Measurements from ENCODE around the gene THADA.

THADA gene

GRCh38 chr2:43379494-43379893 lies 216.3 kb downstream of the THADA start:
- H3K9me3 ChIP-seq (ENCODE audit: control insufficient read depth, low read length) = no peaks in the 10 kb centered on the region
- 97 to 100% methylated on average over 1 of the region's 1 CpG for WGBS, 2 experiments
- H3K4me1 ChIP-seq (ENCODE audit: control insufficient read depth, insufficient read depth, low read length) = no peaks in the 10 kb centered on the region
- H3K36me3 ChIP-seq (ENCODE audit: control insufficient read depth, insufficient read depth, low read length) = no peaks in the 10 kb centered on the region
- no peak overlapping the region for H3K27ac ChIP-seq (ENCODE audit: insufficient read depth, low read depth, low read length, poor library complexity, severe bottlenecking)
- H3K27me3 ChIP-seq (ENCODE audit: control insufficient read depth, insufficient read depth, low read length, poor library complexity, severe bottlenecking) = no peaks in the 10 kb centered on the region
- H3K4me3 ChIP-seq (ENCODE audit: insufficient read depth, low read depth, low read length) = no peak overlapping the region

- Histone ChIP-seq H3K4me3 (ENCODE audit: insufficient read depth, low read depth, low read length) (no peak overlapping the region), H3K27me3 (ENCODE audit: control insufficient read depth, insufficient read depth, low read length, poor library complexity, severe bottlenecking) (no peaks in the 10 kb centered on the region), H3K9me3 (ENCODE audit: control insufficient read depth, low read length) (no peaks in the 10 kb centered on the region), H3K36me3 (ENCODE audit: control insufficient read depth, insufficient read depth, low read length) (no peaks in the 10 kb centered on the region), H3K27ac (ENCODE audit: insufficient read depth, low read depth, low read length, poor library complexity, severe bottlenecking) (no peak overlapping the region), H3K4me1 (ENCODE audit: control insufficient read depth, insufficient read depth, low read length) (no peaks in the 10 kb centered on the region)
- 96 to 100% methylated on average over 3 of the region's 3 CpGs for WGBS, 2 experiments
Observed at GRCh38 chr2:43377327-43377726, 218.5 kb downstream of the THADA start.

DNA sequence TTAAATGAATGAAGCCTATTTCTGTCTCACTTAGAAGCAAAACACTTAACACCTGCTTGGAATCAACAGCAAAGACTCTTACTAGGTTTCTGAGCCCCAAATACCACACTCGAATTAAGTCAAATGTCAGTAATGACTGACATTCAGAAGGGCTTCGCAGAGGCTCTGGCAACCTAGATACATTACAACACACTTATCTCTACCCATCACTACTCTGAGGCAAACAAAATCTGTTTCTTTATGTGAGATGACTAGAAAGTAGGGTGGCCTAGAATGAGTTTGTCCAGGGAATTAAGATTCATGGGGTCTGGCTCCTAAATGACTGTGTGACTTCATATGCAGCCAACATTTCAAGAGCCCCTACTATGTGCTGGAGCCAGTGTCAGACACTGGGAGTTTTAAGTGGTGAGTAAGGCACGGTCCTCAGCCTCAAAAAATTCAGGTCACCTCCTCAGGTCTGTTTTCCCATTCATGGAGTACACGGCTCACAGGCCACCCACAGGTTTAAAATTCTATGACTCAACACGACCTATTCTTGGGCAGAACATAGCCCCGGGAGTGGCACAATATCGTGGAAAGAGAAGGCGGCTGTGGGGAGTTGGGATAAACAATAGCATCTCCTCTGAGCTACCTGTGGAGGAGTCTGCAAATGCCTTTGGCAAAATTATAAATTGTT lies 219.2 kb downstream of the THADA start:
- 79 to 84% methylated on average over 8 of the region's 8 CpGs for WGBS, 2 experiments
- H3K36me3 ChIP-seq (ENCODE audit: control insufficient read depth, insufficient read depth, low read length) = no peaks in the 10 kb centered on the region
- no peaks in the 10 kb centered on the region for H3K4me1 ChIP-seq (ENCODE audit: control insufficient read depth, insufficient read depth, low read length)
- no peak overlapping the region for H3K4me3 ChIP-seq (ENCODE audit: insufficient read depth, low read depth, low read length)
- H3K9me3 ChIP-seq (ENCODE audit: control insufficient read depth, low read length) = no peaks in the 10 kb centered on the region
- H3K27ac ChIP-seq (ENCODE audit: insufficient read depth, low read depth, low read length, poor library complexity, severe bottlenecking) = no peak overlapping the region
- no peaks in the 10 kb centered on the region for H3K27me3 ChIP-seq (ENCODE audit: control insufficient read depth, insufficient read depth, low read length, poor library complexity, severe bottlenecking)

DNA sequence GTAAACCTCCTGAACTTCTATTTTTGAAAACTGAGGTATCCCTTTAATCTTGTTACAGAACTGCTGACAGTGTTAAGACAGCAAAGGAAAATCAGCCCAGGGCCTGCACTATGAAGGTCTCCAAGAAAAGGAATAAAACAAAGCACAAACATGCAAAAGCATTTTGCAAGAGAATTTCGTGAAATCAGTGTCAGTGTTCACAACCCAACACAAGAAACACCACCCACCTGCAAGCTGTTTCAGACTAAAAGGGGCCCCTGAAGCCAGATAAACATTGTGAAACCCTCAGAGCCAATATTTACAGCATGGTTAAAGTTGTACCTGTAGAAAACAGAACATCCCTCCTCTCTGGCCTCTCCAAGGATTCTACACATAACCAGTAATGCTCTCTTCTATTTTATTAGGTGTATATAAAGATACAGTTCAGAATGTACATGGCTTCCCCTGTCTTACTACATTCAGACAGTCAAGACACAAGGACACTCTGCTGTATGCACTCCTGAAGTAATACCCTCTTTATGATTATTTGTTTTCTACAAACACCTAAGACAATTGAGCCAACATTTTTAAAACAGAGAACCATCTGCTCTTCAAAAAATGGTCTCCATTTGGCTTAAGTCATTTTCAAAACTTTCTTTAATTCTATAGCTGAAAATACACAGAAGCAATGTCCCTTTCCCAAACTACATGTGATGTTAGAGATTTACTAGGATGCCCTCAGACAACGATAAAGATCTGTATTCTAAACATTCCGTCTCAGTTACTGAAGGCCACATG lies 219.9 kb downstream of the THADA start:
- Histone ChIP-seq H3K36me3 (ENCODE audit: control insufficient read depth, insufficient read depth, low read length) (no peaks in the 10 kb centered on the region), H3K27me3 (ENCODE audit: control insufficient read depth, insufficient read depth, low read length, poor library complexity, severe bottlenecking) (no peaks in the 10 kb centered on the region), H3K27ac (ENCODE audit: insufficient read depth, low read depth, low read length, poor library complexity, severe bottlenecking) (no peak overlapping the region), H3K9me3 (ENCODE audit: control insufficient read depth, low read length) (no peaks in the 10 kb centered on the region), H3K4me3 (ENCODE audit: insufficient read depth, low read depth, low read length) (no peak overlapping the region), H3K4me1 (ENCODE audit: control insufficient read depth, insufficient read depth, low read length) (no peaks in the 10 kb centered on the region)
- WGBS, 2 experiments = 95 to 96% methylated on average over 3 of the region's 3 CpGs

GRCh38 chr2:43372416-43373081 lies 223.3 kb downstream of the THADA start:
- no peak overlapping the region for H3K4me3 ChIP-seq (ENCODE audit: insufficient read depth, low read depth, low read length)
- 94 to 99% methylated on average over 8 of the region's 8 CpGs for WGBS, 2 experiments
- H3K9me3 ChIP-seq (ENCODE audit: control insufficient read depth, low read length) = no peaks in the 10 kb centered on the region
- H3K27me3 ChIP-seq (ENCODE audit: control insufficient read depth, insufficient read depth, low read length, poor library complexity, severe bottlenecking) = no peaks in the 10 kb centered on the region
- H3K4me1 ChIP-seq (ENCODE audit: control insufficient read depth, insufficient read depth, low read length) = no peaks in the 10 kb centered on the region
- no peak overlapping the region for H3K27ac ChIP-seq (ENCODE audit: insufficient read depth, low read depth, low read length, poor library complexity, severe bottlenecking)
- no peaks in the 10 kb centered on the region for H3K36me3 ChIP-seq (ENCODE audit: control insufficient read depth, insufficient read depth, low read length)

- Histone ChIP-seq H3K36me3 (ENCODE audit: control insufficient read depth, insufficient read depth, low read length) (no peaks in the 10 kb centered on the region), H3K9me3 (ENCODE audit: control insufficient read depth, low read length) (no peaks in the 10 kb centered on the region), H3K27ac (ENCODE audit: insufficient read depth, low read depth, low read length, poor library complexity, severe bottlenecking) (no peak overlapping the region), H3K27me3 (ENCODE audit: control insufficient read depth, insufficient read depth, low read length, poor library complexity, severe bottlenecking) (no peaks in the 10 kb centered on the region), H3K4me1 (ENCODE audit: control insufficient read depth, insufficient read depth, low read length) (no peaks in the 10 kb centered on the region), H3K4me3 (ENCODE audit: insufficient read depth, low read depth, low read length) (no peak overlapping the region)
Observed at GRCh38 chr2:43370705-43371104, 225.1 kb downstream of the THADA start.

- WGBS, 2 experiments = 93 to 96% methylated on average over 4 of the region's 4 CpGs
- Histone ChIP-seq H3K9me3 (ENCODE audit: control insufficient read depth, low read length) (no peaks in the 10 kb centered on the region), H3K4me1 (ENCODE audit: control insufficient read depth, insufficient read depth, low read length) (no peaks in the 10 kb centered on the region), H3K27ac (ENCODE audit: insufficient read depth, low read depth, low read length, poor library complexity, severe bottlenecking) (no peak overlapping the region), H3K27me3 (ENCODE audit: control insufficient read depth, insufficient read depth, low read length, poor library complexity, severe bottlenecking) (no peaks in the 10 kb centered on the region), H3K4me3 (ENCODE audit: insufficient read depth, low read depth, low read length) (no peak overlapping the region), H3K36me3 (ENCODE audit: control insufficient read depth, insufficient read depth, low read length) (no peaks in the 10 kb centered on the region)
Observed at GRCh38 chr2:43370146-43370545, 225.7 kb downstream of the THADA start.

GRCh38 chr2:43368483-43369385 lies 227.1 kb downstream of the THADA start:
- Histone ChIP-seq H3K27me3 (ENCODE audit: control insufficient read depth, insufficient read depth, low read length, poor library complexity, severe bottlenecking) (no peaks in the 10 kb centered on the region), H3K4me1 (ENCODE audit: control insufficient read depth, insufficient read depth, low read length) (no peaks in the 10 kb centered on the region), H3K9me3 (ENCODE audit: control insufficient read depth, low read length) (no peaks in the 10 kb centered on the region), H3K27ac (ENCODE audit: insufficient read depth, low read depth, low read length, poor library complexity, severe bottlenecking) (no peak overlapping the region), H3K36me3 (ENCODE audit: control insufficient read depth, insufficient read depth, low read length) (no peaks in the 10 kb centered on the region), H3K4me3 (ENCODE audit: insufficient read depth, low read depth, low read length) (no peak overlapping the region)
- 91 to 94% methylated on average over 5 of the region's 5 CpGs for WGBS, 2 experiments

- Histone ChIP-seq H3K9me3 (ENCODE audit: control insufficient read depth, low read length) (no peaks in the 10 kb centered on the region), H3K27me3 (ENCODE audit: control insufficient read depth, insufficient read depth, low read length, poor library complexity, severe bottlenecking) (no peaks in the 10 kb centered on the region), H3K36me3 (ENCODE audit: control insufficient read depth, insufficient read depth, low read length) (no peaks in the 10 kb centered on the region), H3K4me1 (ENCODE audit: control insufficient read depth, insufficient read depth, low read length) (no peaks in the 10 kb centered on the region), H3K4me3 (ENCODE audit: insufficient read depth, low read depth, low read length) (no peak overlapping the region), H3K27ac (ENCODE audit: insufficient read depth, low read depth, low read length, poor library complexity, severe bottlenecking) (no peak overlapping the region)
- 90 to 96% methylated on average over 3 of the region's 3 CpGs for WGBS, 2 experiments
Observed at GRCh38 chr2:43367012-43367782, 228.6 kb downstream of the THADA start.
